ENCODE data around the gene DEFB124. TPM values are rescaled to one million over a fixed set of nuclear protein-coding genes. Genes with fewer than 3 reads are reported as not detected.

DEFB124 gene
- total RNA-seq, 1 experiment from 2014 or later = not detected

- ChIA-PET CTCF (interaction anchor here (0.9 kb wide), 1 partner anchor 45 kb away, joined by 3 read pairs; no protein-coding TSS in a partner anchor), POLR2A (ENCODE audit: unreplicated experiment) (no interaction called here)
- peak overlapping the region; percentile 97 for H3K4me3 ChIP-seq (ENCODE audit: low read length)
- H3K36me3 ChIP-seq (ENCODE audit: low read depth, low read length) = 0 out of 2 replicates have a peak, but pooled peaks cover 4% of the 10 kb centered on the region
- intact Hi-C loops (cut with micrococcal nuclease) = no loop called here
- H3K4me2 ChIP-seq (ENCODE audit: low read length) = peak overlapping the region; percentile 97
- H3K9me2 ChIP-seq (replicated peaks; ENCODE audit: low read length) = no peaks in the 10 kb centered on the region
- TF ChIP-seq EZH2phosphoT487 (IDR thresholded peaks at IDR 0.05; ENCODE audit: borderline replicate concordance, low read length) (no peak), CTCF (conservative IDR thresholded peaks at IDR 0.05; ENCODE audit: low read depth, low read length) (no peak), EZH2 (IDR thresholded peaks at IDR 0.05; ENCODE audit: low read length, unreplicated experiment) (no peak)
- BruUV-seq (replicated peaks) = no TSS peak
- ATAC-seq (no peak), DNase-seq (no peak)
- H3K9me3 ChIP-seq (ENCODE audit: low read length) = no peaks in the 10 kb centered on the region
- peak overlapping the region; percentile 83; the same call in 1 of the 2 replicates for H2AFZ ChIP-seq (ENCODE audit: low read length)
- no peaks in the 10 kb centered on the region for H3F3A ChIP-seq (ENCODE audit: low read length, unreplicated experiment)
- 0 out of 2 replicates have a peak, but pooled peaks cover 13% of the 10 kb centered on the region for H4K20me1 ChIP-seq (ENCODE audit: low read length)
- H3K27me3 ChIP-seq (ENCODE audit: low read length) = no peaks in the 10 kb centered on the region
- peaks cover 55% of the 10 kb centered on the region for H3K79me2 ChIP-seq (ENCODE audit: low read length)
- H3K9ac ChIP-seq (ENCODE audit: low read length) = peak overlapping the region; percentile 95
- H3K27ac ChIP-seq (ENCODE audit: low read length) = no peak overlapping the region
- peaks cover 24% of the 10 kb centered on the region for H3K4me1 ChIP-seq (ENCODE audit: insufficient read depth, low read length)
These were observed 40.3 kb upstream of the DEFB124 start for GRCh38 chr20:31515072-31515774.

- ChIA-PET CTCF (interaction anchor here (0.7 kb wide), 3 partner anchors 15 to 292 kb away, joined by 5 to 12 read pairs (median 5); no protein-coding TSS in a partner anchor), POLR2A (ENCODE audit: unreplicated experiment) (no interaction called here)
- Histone ChIP-seq H3K9ac (ENCODE audit: low read length) (peak within 1 kb of the TSS; percentile 95), H3K4me3 (ENCODE audit: low read length) (peak within 1 kb of the TSS; percentile 97), H3K9me2 (replicated peaks; ENCODE audit: low read length) (no peaks in the 10 kb centered on the region), H3K36me3 (ENCODE audit: low read depth, low read length) (0 out of 2 replicates have a peak, but pooled peaks cover 2% of the 10 kb centered on the region), H3K79me2 (ENCODE audit: low read length) (peaks cover 47% of the 10 kb centered on the region), H2AFZ (ENCODE audit: low read length) (peak within 1 kb of the TSS; percentile 83), H3K27ac (ENCODE audit: low read length) (peak within 1 kb of the TSS; percentile 52), H3K4me2 (ENCODE audit: low read length) (peak within 1 kb of the TSS; percentile 97), H4K20me1 (ENCODE audit: low read length) (0 out of 2 replicates have a peak, but pooled peaks cover 13% of the 10 kb centered on the region), H3K27me3 (ENCODE audit: low read length) (no peaks in the 10 kb centered on the region), H3K4me1 (ENCODE audit: insufficient read depth, low read length) (peaks cover 24% of the 10 kb centered on the region), H3F3A (ENCODE audit: low read length, unreplicated experiment) (no peaks in the 10 kb centered on the region), H3K9me3 (ENCODE audit: low read length) (no peaks in the 10 kb centered on the region)
- TF ChIP-seq CTCF (conservative IDR thresholded peaks at IDR 0.05; ENCODE audit: low read depth, low read length) (peak; percentile 94), EZH2phosphoT487 (IDR thresholded peaks at IDR 0.05; ENCODE audit: borderline replicate concordance, low read length) (no peak), EZH2 (IDR thresholded peaks at IDR 0.05; ENCODE audit: low read length, unreplicated experiment) (no peak)
- intact Hi-C loops (cut with micrococcal nuclease) = no loop called here
- BruUV-seq (replicated peaks) = no TSS peak
- peak; percentile 82 for ATAC-seq
- DNase-seq = peak; percentile 98
These were observed 39.5 kb upstream of the DEFB124 start, which contains the start of gene HM13 for GRCh38 chr20:31514154-31515071. Gene HM13, plus strand, starts transcription at chr20:31514442. Its CDS starts 110 bp downstream, at chr20:31514552.

Measured in PC-3 (cell line).